Fibroblast of lung (primary cell): ENCODE results near the gene KDM8. TPM values are rescaled to one million over a fixed set of nuclear protein-coding genes. Genes with fewer than 3 reads are reported as not detected.

ENCODE experiments used
- DNase-seq, 2 donors: peaks; one replicate each; pipeline versions ENCODE4 v3.0.0 to v3.0.0-alpha.2; 2010; ENCODE audit warnings: low read depth in 2 of 2
- H2AFZ ChIP-seq: 2 replicates; pipeline ENCODE4 v1.5.1; 2012; ENCODE audit warnings: low read length, control low read depth, inconsistent platforms
- H3K27ac ChIP-seq: 2 replicates; pipeline ENCODE4 v1.5.1; 2011; ENCODE audit warnings: low read length, control low read depth; ENCODE audit not compliant: insufficient read depth
- H3K27me3 ChIP-seq: 2 replicates; pipeline ENCODE4 v1.5.1; 2011; ENCODE audit warnings: mild to moderate bottlenecking, low read length; ENCODE audit not compliant: control insufficient read depth, insufficient read depth
- H3K36me3 ChIP-seq: 2 replicates; pipeline ENCODE4 v1.5.1; 2011; ENCODE audit warnings: low read length; ENCODE audit not compliant: control insufficient read depth, insufficient read depth
- H3K4me1 ChIP-seq: 2 replicates; pipeline ENCODE4 v1.5.1; 2011; ENCODE audit warnings: low read length; ENCODE audit not compliant: control insufficient read depth, insufficient read depth; ENCODE audit errors: extremely low read depth
- H3K4me2 ChIP-seq: 2 replicates; pipeline ENCODE4 v1.5.1; 2011; ENCODE audit warnings: low read length, control low read depth; ENCODE audit not compliant: insufficient read depth; ENCODE audit errors: extremely low read depth
- H3K4me3 ChIP-seq, 4 experiments: fragments of 200-600 bp in 1 of 4; sonication (generic) in 1 of 4; replicated peaks in 1 of 4; 2 replicates each; pipeline ENCODE4 v1.5.1; 2011 to 2016; ENCODE audit warnings: low read length in 4 of 4, low read depth in 3 of 4, mild to moderate bottlenecking in 3 of 4, control low read depth in 2 of 4, inconsistent platforms in 1 of 4, mixed read lengths in 1 of 4; ENCODE audit not compliant: insufficient read depth in 1 of 4; ENCODE audit errors: control extremely low read depth in 1 of 4
- H3K79me2 ChIP-seq: 2 replicates; pipeline ENCODE4 v1.5.1; 2012; ENCODE audit warnings: mild to moderate bottlenecking, low read length, inconsistent platforms; ENCODE audit not compliant: control insufficient read depth, insufficient read depth
- H3K9ac ChIP-seq: 2 replicates; pipeline ENCODE4 v1.5.1; 2011; ENCODE audit warnings: mild to moderate bottlenecking, low read length, control low read depth; ENCODE audit not compliant: insufficient read depth
- H3K9me3 ChIP-seq: 2 replicates; pipeline ENCODE4 v1.5.1; 2012; ENCODE audit warnings: low read depth, low read length; ENCODE audit not compliant: control insufficient read depth, insufficient read depth
- H4K20me1 ChIP-seq: 2 replicates; pipeline ENCODE4 v1.5.1; 2011; ENCODE audit warnings: low read length; ENCODE audit not compliant: control insufficient read depth, insufficient read depth; ENCODE audit errors: extremely low read depth
- CTCF ChIP-seq, 2 donors: IDR thresholded peaks in 1 of 2; conservative IDR thresholded peaks in 1 of 2; 1 replicate in 1 of 2; 2 replicates in 1 of 2; pipeline ENCODE4 v1.5.1; 2011 to 2012; ENCODE audit warnings: low read length in 2 of 2, control low read depth in 1 of 2, inconsistent platforms in 1 of 2, low read depth in 1 of 2, mild to moderate bottlenecking in 1 of 2
- EZH2 ChIP-seq: IDR thresholded peaks from 2 replicates; pipeline ENCODE4 v1.5.1; 2012; ENCODE audit warnings: low read length, control low read depth, mild to moderate bottlenecking; ENCODE audit errors: missing control alignments
- polyA plus RNA-seq, 2 donors: library from polyadenylated mRNA; depleted of rRNA in 1 of 2; stranded (reverse) in 1 of 2; unstranded in 1 of 2; fragments of >200 nt; gene quantifications; 2 replicates each; pipeline ENCODE4 v1.2.1, GENCODE V29; 2011 to 2012; ENCODE audit warnings: missing spikeins in 1 of 2
- total RNA-seq: library from RNA; depleted of rRNA; stranded (reverse); fragments of >200 nt; gene quantifications from 2 replicates; pipeline ENCODE4 v1.2.1, GENCODE V29; 2014

KDM8 gene
- total and polyA plus RNA-seq, 2 donors (not counting 1 experiment from before 2014, with no cell fraction given), result 2.0 to 3.6 TPM

GRCh38 chr16:27189335-27189972 is 13.9 kb upstream of the KDM8 start:
- no peak overlapping the region for H2AFZ ChIP-seq

GRCh38 chr16:27190316-27190871 is 12.9 kb upstream of the KDM8 start:
- Histone ChIP-seq H3K79me2 (no peaks in the 10 kb centered on the region), H3K27me3 (peaks cover 6% of the 10 kb centered on the region), H3K4me2 (no peak overlapping the region), H4K20me1 (no peaks in the 10 kb centered on the region), H3K4me3 (no peak overlapping the region), H3K4me1 (no peaks in the 10 kb centered on the region), H3K9ac (no peak overlapping the region), H3K27ac (no peak overlapping the region), H3K9me3 (no peaks in the 10 kb centered on the region), H2AFZ (no peak overlapping the region), H3K36me3 (no peaks in the 10 kb centered on the region)
- TF ChIP-seq CTCF (conservative IDR thresholded peaks at IDR 0.05 in 1 of 2, IDR thresholded peaks at IDR 0.05 in 1 of 2; ENCODE audit: low read depth in 1 of 2, low read length in 2 of 2) (no peak), EZH2 (no peak)
- DNase-seq, result no peak

More at GRCh38 chr16:27189335-27189972, 13.9 kb upstream of the KDM8 start:
- TF ChIP-seq EZH2, result no peak
- no peak for TF ChIP-seq CTCF (conservative IDR thresholded peaks at IDR 0.05 in 1 of 2, IDR thresholded peaks at IDR 0.05 in 1 of 2; ENCODE audit: low read depth in 1 of 2, low read length in 2 of 2)
- H4K20me1 ChIP-seq, result no peaks in the 10 kb centered on the region
- no peak overlapping the region for H3K4me2 ChIP-seq
- H3K9ac ChIP-seq, result no peak overlapping the region
- no peaks in the 10 kb centered on the region for H3K4me1 ChIP-seq
- peaks cover 6% of the 10 kb centered on the region for H3K27me3 ChIP-seq
- H3K36me3 ChIP-seq, result no peaks in the 10 kb centered on the region
- no peak overlapping the region for H3K27ac ChIP-seq
- DNase-seq, result no peak
- no peak overlapping the region for H3K4me3 ChIP-seq
- no peaks in the 10 kb centered on the region for H3K9me3 ChIP-seq
- H3K79me2 ChIP-seq, result no peaks in the 10 kb centered on the region

DNA sequence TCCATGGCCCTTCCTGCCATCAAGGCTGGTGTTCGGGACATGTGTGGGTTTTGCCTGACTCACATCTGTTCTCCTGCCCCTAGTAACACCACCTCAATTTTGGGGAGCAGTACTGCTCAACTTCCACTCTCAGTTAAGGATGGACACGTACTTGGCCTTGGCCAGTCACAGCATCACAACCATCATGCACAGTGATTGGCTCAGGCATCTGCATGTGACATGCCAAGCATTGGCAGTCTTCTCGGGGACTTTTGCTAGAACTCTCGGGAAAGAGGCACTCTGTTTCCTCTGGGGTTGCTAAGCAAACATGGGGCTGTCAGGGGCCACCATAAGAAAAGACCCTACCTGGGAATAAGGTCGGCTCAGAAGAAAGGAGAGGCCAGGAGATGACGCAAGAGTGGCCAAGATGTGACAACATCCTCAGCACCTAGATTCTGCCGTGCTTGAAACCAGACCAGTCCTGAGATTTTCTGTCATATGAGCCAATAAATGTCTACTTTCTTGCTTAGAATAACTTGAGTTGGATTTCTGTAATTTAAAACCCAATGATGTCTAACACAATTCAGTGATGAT is 11.9 kb upstream of the KDM8 start:
- DNase-seq, result no peak
- H4K20me1 ChIP-seq, result no peaks in the 10 kb centered on the region
- H3K79me2 ChIP-seq, result no peaks in the 10 kb centered on the region
- no peaks in the 10 kb centered on the region for H3K9me3 ChIP-seq
- H3K4me1 ChIP-seq, result no peaks in the 10 kb centered on the region
- TF ChIP-seq EZH2 (no peak), CTCF (conservative IDR thresholded peaks at IDR 0.05 in 1 of 2, IDR thresholded peaks at IDR 0.05 in 1 of 2; ENCODE audit: low read depth in 1 of 2, low read length in 2 of 2) (no peak)
- no peak overlapping the region for H3K9ac ChIP-seq
- no peak overlapping the region for H3K4me2 ChIP-seq
- H3K27ac ChIP-seq, result no peak overlapping the region
- no peak overlapping the region for H2AFZ ChIP-seq
- no peaks in the 10 kb centered on the region for H3K36me3 ChIP-seq
- H3K27me3 ChIP-seq, result peaks cover 6% of the 10 kb centered on the region
- H3K4me3 ChIP-seq, result no peak overlapping the region
